T-helper 2 cell treated with Interferon-gamma antibody and Interleukin-4, amounts not matched to agents 5 μg/mL and 100 μg/mL, for 36 hours (primary cell): ENCODE measurements around the gene DPYSL5.

Experiments used
- DNase-seq: peaks from one replicate; pipeline ENCODE4 v3.0.0; 2021; ENCODE audit warnings: low spot score
- H3K27ac Mint-ChIP-seq: one replicate; pipeline ENCODE4 v1.8.0; 2021; ENCODE audit warnings: mild to moderate bottlenecking, mixed read lengths
- H3K27me3 Mint-ChIP-seq: one replicate; pipeline ENCODE4 v1.8.0; 2021; ENCODE audit warnings: low read depth, mixed read lengths
- H3K36me3 Mint-ChIP-seq: one replicate; pipeline ENCODE4 v1.8.0; 2021; ENCODE audit warnings: low read depth, mixed read lengths
- H3K4me1 Mint-ChIP-seq: one replicate; pipeline ENCODE4 v1.8.0; 2021; ENCODE audit warnings: low read depth, mixed read lengths
- H3K4me3 Mint-ChIP-seq: one replicate; pipeline ENCODE4 v1.8.0; 2022; ENCODE audit warnings: mild to moderate bottlenecking, moderate library complexity, mixed read lengths
- H3K9me3 Mint-ChIP-seq: one replicate; pipeline ENCODE4 v1.8.0; 2021; ENCODE audit warnings: mixed read lengths

The DPYSL5 gene

GRCh38 chr2:26950246-26950645 is 102.3 kb downstream of the DPYSL5 start:
- Mint-ChIP-seq H3K36me3 (no peaks in the 10 kb centered on the region), H3K9me3 (no peaks in the 10 kb centered on the region)

GRCh38 chr2:26951236-26951635 is 103.3 kb downstream of the DPYSL5 start:
- H3K9me3 Mint-ChIP-seq = no peaks in the 10 kb centered on the region
- peaks cover 12% of the 10 kb centered on the region for H3K27me3 Mint-ChIP-seq
- H3K4me1 Mint-ChIP-seq = no peaks in the 10 kb centered on the region
- no peaks in the 10 kb centered on the region for H3K36me3 Mint-ChIP-seq
- no peak overlapping the region for H3K4me3 Mint-ChIP-seq
- no peak overlapping the region for H3K27ac Mint-ChIP-seq
- DNase-seq = no peak

More at GRCh38 chr2:26950246-26950645, 102.3 kb downstream of the DPYSL5 start:
- Mint-ChIP-seq H3K27ac (no peak overlapping the region), H3K4me1 (no peaks in the 10 kb centered on the region), H3K27me3 (peaks cover 10% of the 10 kb centered on the region), H3K4me3 (no peak overlapping the region)
- no peak for DNase-seq

- no peaks in the 10 kb centered on the region for H3K36me3 Mint-ChIP-seq
- DNase-seq = no peak
Measured at GRCh38 chr2:26952374-26952773, 104.4 kb downstream of the DPYSL5 start.

GRCh38 chr2:26954135-26954534 is 106.2 kb downstream of the DPYSL5 start:
- H3K27ac Mint-ChIP-seq = no peak overlapping the region
- no peaks in the 10 kb centered on the region for H3K4me1 Mint-ChIP-seq
- no peaks in the 10 kb centered on the region for H3K36me3 Mint-ChIP-seq
- no peak overlapping the region for H3K4me3 Mint-ChIP-seq
- H3K27me3 Mint-ChIP-seq = peaks cover 24% of the 10 kb centered on the region
- no peaks in the 10 kb centered on the region for H3K9me3 Mint-ChIP-seq
- no peak for DNase-seq

More at GRCh38 chr2:26952374-26952773, 104.4 kb downstream of the DPYSL5 start:
- Mint-ChIP-seq H3K9me3 (no peaks in the 10 kb centered on the region), H3K27me3 (peaks cover 16% of the 10 kb centered on the region), H3K4me3 (no peak overlapping the region), H3K4me1 (no peaks in the 10 kb centered on the region), H3K27ac (no peak overlapping the region)

GRCh38 chr2:26957041-26957440 is 109.1 kb downstream of the DPYSL5 start:
- Mint-ChIP-seq H3K36me3 (no peaks in the 10 kb centered on the region), H3K27ac (no peak overlapping the region), H3K27me3 (peaks cover 35% of the 10 kb centered on the region), H3K9me3 (no peaks in the 10 kb centered on the region), H3K4me1 (no peaks in the 10 kb centered on the region), H3K4me3 (no peak overlapping the region)
- DNase-seq = no peak

- peaks cover 35% of the 10 kb centered on the region for H3K27me3 Mint-ChIP-seq
- H3K4me3 Mint-ChIP-seq = no peak overlapping the region
- H3K4me1 Mint-ChIP-seq = no peaks in the 10 kb centered on the region
- no peak for DNase-seq
- no peak overlapping the region for H3K27ac Mint-ChIP-seq
- no peaks in the 10 kb centered on the region for H3K9me3 Mint-ChIP-seq
- H3K36me3 Mint-ChIP-seq = no peaks in the 10 kb centered on the region
Measured at GRCh38 chr2:26957534-26957933, 109.6 kb downstream of the DPYSL5 start.

- Mint-ChIP-seq H3K4me1 (no peaks in the 10 kb centered on the region), H3K27ac (no peak overlapping the region), H3K36me3 (no peaks in the 10 kb centered on the region), H3K27me3 (peaks cover 31% of the 10 kb centered on the region), H3K9me3 (no peaks in the 10 kb centered on the region), H3K4me3 (no peak overlapping the region)
- no peak for DNase-seq
Measured at GRCh38 chr2:26959331-26959730, 111.4 kb downstream of the DPYSL5 start.

- Mint-ChIP-seq H3K27me3 (peaks cover 24% of the 10 kb centered on the region), H3K36me3 (no peaks in the 10 kb centered on the region)
Measured at GRCh38 chr2:26964446-26965130, 116.7 kb downstream of the DPYSL5 start.

GRCh38 chr2:26968001-26968400 is 120.1 kb downstream of the DPYSL5 start:
- Mint-ChIP-seq H3K27me3 (peaks cover 41% of the 10 kb centered on the region), H3K27ac (no peak overlapping the region), H3K4me3 (no peak overlapping the region), H3K36me3 (no peaks in the 10 kb centered on the region), H3K4me1 (peaks cover 14% of the 10 kb centered on the region), H3K9me3 (no peaks in the 10 kb centered on the region)
- no peak for DNase-seq

More at GRCh38 chr2:26964446-26965130, 116.7 kb downstream of the DPYSL5 start:
- peaks cover 6% of the 10 kb centered on the region for H3K4me1 Mint-ChIP-seq
- no peaks in the 10 kb centered on the region for H3K9me3 Mint-ChIP-seq
- no peak for DNase-seq
- no peak overlapping the region for H3K4me3 Mint-ChIP-seq
- no peak overlapping the region for H3K27ac Mint-ChIP-seq

- Mint-ChIP-seq H3K27ac (peak overlapping the region; percentile 51), H3K27me3 (peaks cover 44% of the 10 kb centered on the region), H3K4me1 (peaks cover 14% of the 10 kb centered on the region), H3K9me3 (no peaks in the 10 kb centered on the region), H3K36me3 (no peaks in the 10 kb centered on the region), H3K4me3 (peak overlapping the region; percentile 67)
- no peak for DNase-seq
Measured at GRCh38 chr2:26969077-26969844, 121.3 kb downstream of the DPYSL5 start.

GRCh38 chr2:26970244-26970927 is 122.5 kb downstream of the DPYSL5 start, which contains the start of gene MAPRE3:
MAPRE3 (plus strand) TSS chr2:26970637; CDS start chr2:27022219, 51,582 bp downstream.
- Mint-ChIP-seq H3K36me3 (no peaks in the 10 kb centered on the region), H3K4me1 (peaks cover 14% of the 10 kb centered on the region), H3K27ac (peak within 1 kb of the TSS; percentile 51), H3K4me3 (peak within 1 kb of the TSS; percentile 84), H3K27me3 (peaks cover 47% of the 10 kb centered on the region), H3K9me3 (no peaks in the 10 kb centered on the region)
- DNase-seq = peak; percentile 80

GRCh38 chr2:26970928-26971627 is 123.1 kb downstream of the DPYSL5 start:
- Mint-ChIP-seq H3K4me3 (peak overlapping the region; percentile 84), H3K4me1 (peaks cover 14% of the 10 kb centered on the region), H3K27me3 (peaks cover 47% of the 10 kb centered on the region), H3K36me3 (no peaks in the 10 kb centered on the region), H3K27ac (no peak overlapping the region), H3K9me3 (no peaks in the 10 kb centered on the region)
- no peak for DNase-seq

GRCh38 chr2:26971911-26972786 is 124.2 kb downstream of the DPYSL5 start:
- Mint-ChIP-seq H3K4me1 (peaks cover 14% of the 10 kb centered on the region), H3K27ac (no peak overlapping the region), H3K4me3 (peak overlapping the region; percentile 84), H3K36me3 (no peaks in the 10 kb centered on the region), H3K9me3 (no peaks in the 10 kb centered on the region), H3K27me3 (peaks cover 44% of the 10 kb centered on the region)
- no peak for DNase-seq
